SK-N-SH (cell line): ENCODE measurements around the gene CUBN. TPM values are rescaled to one million over a fixed set of nuclear protein-coding genes. Genes with fewer than 3 reads are reported as not detected.

Experiments
- CTCF ChIA-PET: fragments of 300-600, 350-600 bp; formaldehyde crosslinking; extraction: SDS; loops from one replicate; lab custom pipeline; 2021; lab: Yijun Ruan, JAX
- POLR2A ChIA-PET: fragments of 350-600 bp; sonication (Branson Sonifier 250); formaldehyde crosslinking; extraction: SDS; loops from one replicate; lab custom pipeline; 2020; ENCODE audit warnings: antibody characterized with exemption, inconsistent platforms; lab: Yijun Ruan, JAX
- DNase-seq: peaks from one replicate; pipeline ENCODE4 v3.0.0; 2012
- H2AFZ ChIP-seq: fragments of 200-600 bp; sonication (generic); 2 replicates; pipeline ENCODE4 v1.8.1; 2016; ENCODE audit warnings: antibody characterized with exemption, mild to moderate bottlenecking, low read depth
- H3F3A ChIP-seq: fragments of 200-600 bp; sonication (generic); replicated peaks from 2 replicates; pipeline ENCODE3; 2016; ENCODE audit warnings: antibody characterized with exemption, mild to moderate bottlenecking; ENCODE audit not compliant: insufficient read depth
- H3K27ac ChIP-seq, 2 experiments: fragments of 200-500 bp in 1 of 2; fragments of 200-600 bp in 1 of 2; sonication (Bioruptor generic) in 1 of 2; sonication (generic), shearing (Covaris generic) in 1 of 2; 2 replicates each; pipeline versions ENCODE4 v1.5.1 to v1.6.1; 2014 to 2016; ENCODE audit warnings: low read depth in 2 of 2, inconsistent platforms in 1 of 2, low read length in 1 of 2, mild to moderate bottlenecking in 1 of 2, mixed read lengths in 1 of 2
- H3K27me3 ChIP-seq: fragments of 200-600 bp; sonication (generic), shearing (Covaris generic); 2 replicates; pipeline ENCODE4 v1.6.1; 2016; ENCODE audit warnings: mixed run types; ENCODE audit not compliant: insufficient read depth
- H3K36me3 ChIP-seq, 2 experiments: fragments of 200-500 bp in 1 of 2; fragments of 200-600 bp in 1 of 2; sonication (Bioruptor generic) in 1 of 2; sonication (generic) in 1 of 2; replicated peaks in 1 of 2; 2 replicates each; pipeline versions ENCODE3 to v1.5.1; 2014 to 2016; ENCODE audit warnings: low read length in 1 of 2, mild to moderate bottlenecking in 1 of 2; ENCODE audit not compliant: insufficient read depth in 2 of 2, control insufficient read depth in 1 of 2
- H3K4me1 ChIP-seq, 2 experiments: fragments of 200-500 bp in 1 of 2; fragments of 200-600 bp in 1 of 2; sonication (Bioruptor generic) in 1 of 2; sonication (generic), shearing (Covaris generic) in 1 of 2; 2 replicates each; pipeline versions ENCODE4 v1.5.1 to v1.6.1; 2014 to 2016; ENCODE audit warnings: low read depth in 1 of 2, low read length in 1 of 2, mixed run types in 1 of 2; ENCODE audit not compliant: insufficient read depth in 2 of 2, control insufficient read depth in 1 of 2
- H3K4me2 ChIP-seq: fragments of 200-600 bp; sonication (generic), shearing (Covaris generic); 2 replicates; pipeline ENCODE4 v1.6.1; 2017; ENCODE audit warnings: mixed run types
- H3K4me3 ChIP-seq, 2 experiments: fragments of 200-500 bp in 1 of 2; fragments of 200-600 bp in 1 of 2; sonication (Bioruptor generic) in 1 of 2; sonication (generic), shearing (Covaris generic) in 1 of 2; 2 replicates each; pipeline versions ENCODE4 v1.5.1 to v1.8.1; 2014 to 2016; ENCODE audit warnings: low read depth in 2 of 2, inconsistent platforms in 1 of 2, low read length in 1 of 2, mild to moderate bottlenecking in 1 of 2, mixed read lengths in 1 of 2, moderate library complexity in 1 of 2
- H3K79me2 ChIP-seq: fragments of 200-600 bp; sonication (generic); 2 replicates; pipeline ENCODE4 v1.8.1; 2017; ENCODE audit warnings: mild to moderate bottlenecking; ENCODE audit not compliant: insufficient read depth
- H3K9ac ChIP-seq: fragments of 200-600 bp; sonication (generic); 2 replicates; pipeline ENCODE4 v1.6.1; 2017; ENCODE audit warnings: mixed run types
- H3K9me2 ChIP-seq: fragments of 200-600 bp; sonication (generic); 2 replicates; pipeline ENCODE4 v1.6.1; 2017; ENCODE audit warnings: mixed run types
- H3K9me3 ChIP-seq: fragments of 200-600 bp; sonication (generic); 2 replicates; pipeline ENCODE4 v1.6.1; 2017; ENCODE audit warnings: mixed run types, mild to moderate bottlenecking, moderate library complexity
- H4K20me1 ChIP-seq: fragments of 200-600 bp; sonication (generic); 2 replicates; pipeline ENCODE4 v1.6.1; 2017; ENCODE audit warnings: mild to moderate bottlenecking, mixed run types; ENCODE audit not compliant: insufficient read depth
- CTCF ChIP-seq: fragments of 200-600 bp; sonication (generic); IDR thresholded peaks from 2 replicates; pipeline ENCODE4 v1.6.1; 2017; ENCODE audit warnings: antibody characterized with exemption, mild to moderate bottlenecking, moderate library complexity
- EP300 ChIP-seq, 2 experiments: IDR thresholded peaks; 2 replicates each; pipeline versions ENCODE4 v1.4.0 to v1.6.1; 2012; ENCODE audit warnings: borderline replicate concordance in 1 of 2, low read depth in 1 of 2, low read length in 1 of 2
- EZH2phosphoT487 ChIP-seq: fragments of 200-600 bp; sonication (generic); IDR thresholded peaks from 2 replicates; pipeline ENCODE4 v1.6.1; 2017; ENCODE audit warnings: low read depth, mixed run types, mild to moderate bottlenecking, antibody characterized with exemption, moderate library complexity, borderline replicate concordance
- FOSL2 ChIP-seq: IDR thresholded peaks from 2 replicates; pipeline ENCODE4 v1.4.0; 2012; ENCODE audit warnings: low read depth, mild to moderate bottlenecking, moderate library complexity, borderline replicate concordance
- GATA2 ChIP-seq: sonication (generic); formaldehyde crosslinking; IDR thresholded peaks from 2 replicates; pipeline ENCODE4 v1.5.0; 2020; ENCODE audit warnings: mild to moderate bottlenecking, missing genetic modification reagents
- IRF3 ChIP-seq: fragments of 150-350 bp; IDR thresholded peaks from 2 replicates; pipeline ENCODE4 v1.6.1; 2016; ENCODE audit warnings: mild to moderate bottlenecking, low read depth, low read length
- MAX ChIP-seq: IDR thresholded peaks from 2 replicates; pipeline ENCODE4 v1.4.0; 2012; ENCODE audit warnings: low read depth
- MEF2A ChIP-seq: IDR thresholded peaks from 2 replicates; pipeline ENCODE4 v1.4.0; 2012; ENCODE audit warnings: low read depth, borderline replicate concordance
- NFIC ChIP-seq: IDR thresholded peaks from 2 replicates; pipeline ENCODE4 v1.4.0; 2012; ENCODE audit warnings: borderline replicate concordance
- PBX3 ChIP-seq: IDR thresholded peaks from 2 replicates; pipeline ENCODE4; 2012
- RAD21 ChIP-seq: IDR thresholded peaks from 2 replicates; pipeline ENCODE4 v1.6.1; 2012; ENCODE audit warnings: mild to moderate bottlenecking, low read length
- RCOR1 ChIP-seq: fragments of 150-350 bp; IDR thresholded peaks from 2 replicates; pipeline ENCODE4 v1.6.1; 2017; ENCODE audit warnings: antibody characterized with exemption, low read length
- SMC3 ChIP-seq: IDR thresholded peaks from 2 replicates; pipeline ENCODE4 v1.6.1; 2012; ENCODE audit warnings: low read depth, low read length, improper control_type of control experiment
- USF2 ChIP-seq: fragments of 150-350 bp; IDR thresholded peaks from 2 replicates; pipeline ENCODE4 v1.6.1; 2017; ENCODE audit warnings: antibody characterized with exemption, low read length, low read depth, borderline replicate concordance
- ZBTB33 ChIP-seq: IDR thresholded peaks from 2 replicates; pipeline ENCODE4 v1.4.0; 2012; ENCODE audit warnings: low read depth, borderline replicate concordance
- WGBS: methylation state at CpG from one replicate; pipeline ENCODE4 v1.1.6; 2017; ENCODE audit warnings: low lambda C conversion rate; 5-methylcytosine and 5-hydroxymethylcytosine counted together
- polyA plus RNA-seq, 3 experiments: library from polyadenylated mRNA; depleted of rRNA; stranded (reverse); fragments of >200 nt; gene quantifications; 2 replicates each; pipeline ENCODE4 v1.2.3, GENCODE V29; 2012

CUBN gene
- polyA plus RNA-seq, 1 of the 3 experiments (the other 2 are of a cell fraction) = 2.4 TPM

GRCh38 chr10:17177014-17177413 lies 47.4 kb upstream of the CUBN start:
- H3K4me3 ChIP-seq = no peak overlapping the region
- H4K20me1 ChIP-seq = no peaks in the 10 kb centered on the region
- peaks cover 3 to 22% of the 10 kb centered on the region in 2 experiments; a peak in 3 of 4 replicates for H3K4me1 ChIP-seq
- H3K79me2 ChIP-seq = no peaks in the 10 kb centered on the region
- TF ChIP-seq MEF2A (no peak), ZBTB33 (no peak), FOSL2 (no peak), NFIC (no peak), GATA2 (no peak), SMC3 (no peak), MAX (no peak), RAD21 (no peak), CTCF (no peak)
- TF ChIP-seq, all 33 proteins: peak for 0
- Histone ChIP-seq H3K27me3 (no peaks in the 10 kb centered on the region), H3F3A (peaks cover 9% of the 10 kb centered on the region), H3K9me3 (no peaks in the 10 kb centered on the region), H3K9ac (no peak overlapping the region), H3K36me3 (no peaks in the 10 kb centered on the region), H3K9me2 (0 out of 2 replicates have a peak, but pooled peaks cover 2% of the 10 kb centered on the region), H3K27ac (no peak overlapping the region), H2AFZ (no peak overlapping the region), H3K4me2 (no peak overlapping the region)
- 95% methylated on average over 1 of the region's 1 CpG for WGBS
- DNase-seq = no peak
- ChIA-PET CTCF (interaction anchor here (0.6 to 1.0 kb wide), 2 partner anchors 22 to 86 kb away, joined by 3 read pairs; no protein-coding TSS in a partner anchor), POLR2A (no interaction called here)

GRCh38 chr10:17176091-17176490 lies 46.5 kb upstream of the CUBN start:
- Histone ChIP-seq H3K27me3 (no peaks in the 10 kb centered on the region), H3K4me1 (peaks cover 3 to 22% of the 10 kb centered on the region in 2 experiments; a peak in 3 of 4 replicates), H4K20me1 (no peaks in the 10 kb centered on the region), H3K9ac (no peak overlapping the region), H3K36me3 (no peaks in the 10 kb centered on the region), H3K27ac (no peak overlapping the region), H2AFZ (no peak overlapping the region), H3K9me2 (0 out of 2 replicates have a peak, but pooled peaks cover 3% of the 10 kb centered on the region), H3F3A (peaks cover 9% of the 10 kb centered on the region), H3K79me2 (no peaks in the 10 kb centered on the region), H3K4me2 (no peak overlapping the region), H3K4me3 (no peak overlapping the region), H3K9me3 (no peaks in the 10 kb centered on the region)
- ChIA-PET CTCF (interaction anchor here (0.6 to 1.0 kb wide), 3 partner anchors 9 to 85 kb away, joined by 3 read pairs; no protein-coding TSS in a partner anchor), POLR2A (no interaction called here)
- no peak for DNase-seq
- no peak for TF ChIP-seq ZBTB33
- TF ChIP-seq PBX3 = no peak
- no peak for TF ChIP-seq RCOR1
- no peak for TF ChIP-seq SMC3
- TF ChIP-seq NFIC = no peak
- TF ChIP-seq IRF3 = no peak
- TF ChIP-seq EP300 (IDR thresholded peaks at IDR 0.05; ENCODE audit: borderline replicate concordance in 1 of 2, low read depth in 1 of 2, low read length in 1 of 2) = no peak
- TF ChIP-seq USF2 = no peak
- no peak for TF ChIP-seq EZH2phosphoT487
